ENCODE results near the gene TLNRD1. TPM values are rescaled to one million over a fixed set of nuclear protein-coding genes. Genes with fewer than 3 reads are reported as not detected.

Gene TLNRD1
- polyA plus RNA-seq, 1 donor (not counting 4 experiments of a cell fraction or from before 2014, with no cell fraction given): 3.1 TPM

DNA sequence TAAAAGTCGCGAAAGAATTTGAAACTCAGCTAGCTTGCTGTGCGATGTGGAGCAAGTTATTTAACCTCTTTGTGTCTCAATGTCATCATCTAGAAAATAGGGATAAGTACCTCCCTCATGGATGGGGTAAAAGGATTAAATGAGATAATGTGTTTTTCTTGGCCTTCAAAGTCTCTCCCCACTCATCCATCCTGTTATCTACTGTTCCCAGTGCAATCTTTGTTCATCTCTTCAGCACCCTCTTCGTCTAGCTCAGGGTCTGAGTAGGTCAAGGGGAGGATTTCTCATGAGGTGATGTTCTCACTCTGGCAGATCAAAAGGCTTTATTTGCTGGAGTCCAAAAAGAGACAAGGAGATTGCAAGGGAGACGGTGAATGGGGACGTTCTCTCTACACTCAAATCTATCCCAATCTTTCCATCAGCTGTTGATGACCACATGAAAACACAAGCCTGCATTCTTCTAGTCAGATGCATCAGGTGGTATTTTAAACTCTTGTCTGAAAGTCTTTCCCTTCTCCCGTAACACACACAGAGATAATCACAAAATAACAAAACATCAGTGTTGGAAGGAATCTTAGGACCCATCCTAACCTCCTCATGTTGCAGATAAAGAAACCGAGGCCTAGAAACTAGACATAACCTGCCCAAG lies 12.5 kb upstream of the TLNRD1 start:
- no peaks in the 10 kb centered on the region for H3K9me3 ChIP-seq (ENCODE audit: control insufficient read depth, low read depth, low read length)

GRCh38 chr15:80989081-80989517 lies 11.6 kb upstream of the TLNRD1 start:
- TF ChIP-seq EZH2 (IDR thresholded peaks at IDR 0.05; ENCODE audit: low read length) (no peak), CTCF (optimal IDR thresholded peaks at IDR 0.05 in 1 of 3, IDR thresholded peaks at IDR 0.05 in 1 of 3, conservative IDR thresholded peaks at IDR 0.05 in 1 of 3; ENCODE audit: extremely low read depth in 1 of 3, insufficient read depth in 2 of 3, low read length in 3 of 3) (no peak)
- H3K4me3 ChIP-seq (ENCODE audit: control insufficient read depth in 2 of 3, extremely low read depth in 1 of 3, insufficient read depth in 2 of 3, low read depth in 1 of 3, low read length in 3 of 3): peak overlapping the region; percentile 84 to 100 (median 99)
- FAIRE-seq (no peak), DNase-seq (ENCODE audit: low read depth, low spot score) (no peak)
- peak overlapping the region; percentile 94 for H3K4me2 ChIP-seq (ENCODE audit: control insufficient read depth, extremely low read depth, insufficient read depth, low read depth, low read length)
- peak overlapping the region; percentile 96 for H2AFZ ChIP-seq (ENCODE audit: control insufficient read depth, low read length)
- H3K9me1 ChIP-seq (ENCODE audit: control insufficient read depth, extremely low read depth, insufficient read depth, low read length): peaks cover 4% of the 10 kb centered on the region
- peaks cover 54% of the 10 kb centered on the region for H3K4me1 ChIP-seq (ENCODE audit: control insufficient read depth, extremely low read depth, insufficient read depth, low read length)
- H3K79me2 ChIP-seq (ENCODE audit: control insufficient read depth, insufficient read depth, low read length): peaks cover 54% of the 10 kb centered on the region
- no peaks in the 10 kb centered on the region for H3K27me3 ChIP-seq (ENCODE audit: control insufficient read depth, extremely low read depth, insufficient read depth, low read length)
- peaks cover 6% of the 10 kb centered on the region for H4K20me1 ChIP-seq (ENCODE audit: control insufficient read depth, extremely low read depth, insufficient read depth, low read length)
- H3K9ac ChIP-seq (ENCODE audit: control insufficient read depth, extremely low read depth, insufficient read depth, low read length): peak overlapping the region; percentile 95
- H3K36me3 ChIP-seq (ENCODE audit: control insufficient read depth in 2 of 2, extremely low read depth in 1 of 2, insufficient read depth in 2 of 2, low read length in 2 of 2): peaks cover 0 to 11% of the 10 kb centered on the region in 2 experiments
- H3K27ac ChIP-seq (ENCODE audit: control insufficient read depth, insufficient read depth, low read length): peak overlapping the region; percentile 86
- no peaks in the 10 kb centered on the region for H3K9me3 ChIP-seq (ENCODE audit: control insufficient read depth, low read depth, low read length)
- dilution Hi-C loops (cut with MboI; ENCODE audit: extremely low pct_ligation_motif_present, low sequenced_read_pairs): no loop called here

More for the DNA sequence above, 12.5 kb upstream of the TLNRD1 start:
- peaks cover 0 to 11% of the 10 kb centered on the region in 2 experiments for H3K36me3 ChIP-seq (ENCODE audit: control insufficient read depth in 2 of 2, extremely low read depth in 1 of 2, insufficient read depth in 2 of 2, low read length in 2 of 2)
- no peaks in the 10 kb centered on the region for H3K27me3 ChIP-seq (ENCODE audit: control insufficient read depth, extremely low read depth, insufficient read depth, low read length)
- no peak for TF ChIP-seq CTCF (optimal IDR thresholded peaks at IDR 0.05 in 1 of 3, IDR thresholded peaks at IDR 0.05 in 1 of 3, conservative IDR thresholded peaks at IDR 0.05 in 1 of 3; ENCODE audit: extremely low read depth in 1 of 3, insufficient read depth in 2 of 3, low read length in 3 of 3)
- no peak for TF ChIP-seq EZH2 (IDR thresholded peaks at IDR 0.05; ENCODE audit: low read length)
- peak overlapping the region; percentile 84 to 100 (median 99) for H3K4me3 ChIP-seq (ENCODE audit: control insufficient read depth in 2 of 3, extremely low read depth in 1 of 3, insufficient read depth in 2 of 3, low read depth in 1 of 3, low read length in 3 of 3)
- peak overlapping the region; percentile 95 for H3K9ac ChIP-seq (ENCODE audit: control insufficient read depth, extremely low read depth, insufficient read depth, low read length)
- peaks cover 4% of the 10 kb centered on the region for H3K9me1 ChIP-seq (ENCODE audit: control insufficient read depth, extremely low read depth, insufficient read depth, low read length)
- H2AFZ ChIP-seq (ENCODE audit: control insufficient read depth, low read length): no peak overlapping the region
- FAIRE-seq (no peak), DNase-seq (ENCODE audit: low read depth, low spot score) (no peak)
- H3K4me2 ChIP-seq (ENCODE audit: control insufficient read depth, extremely low read depth, insufficient read depth, low read depth, low read length): peak overlapping the region; percentile 94
- peaks cover 54% of the 10 kb centered on the region for H3K4me1 ChIP-seq (ENCODE audit: control insufficient read depth, extremely low read depth, insufficient read depth, low read length)
- peaks cover 60% of the 10 kb centered on the region for H3K79me2 ChIP-seq (ENCODE audit: control insufficient read depth, insufficient read depth, low read length)
- H4K20me1 ChIP-seq (ENCODE audit: control insufficient read depth, extremely low read depth, insufficient read depth, low read length): peaks cover 6% of the 10 kb centered on the region
- dilution Hi-C loops (cut with MboI; ENCODE audit: extremely low pct_ligation_motif_present, low sequenced_read_pairs): no loop called here
- peak overlapping the region; percentile 86 for H3K27ac ChIP-seq (ENCODE audit: control insufficient read depth, insufficient read depth, low read length)

All from keratinocyte (primary cell).